A673 (cell line): ENCODE results near the gene GALNT16. TPM values are rescaled to one million over a fixed set of nuclear protein-coding genes. Genes with fewer than 3 reads are reported as not detected.

Experiments
- BruUV-seq: library from RNA; stranded (reverse); fragments of 400-500 nt; replicated peaks from 2 replicates; lab custom pipeline; 2021; lab: Mats Ljungman, UMichigan
- CTCF ChIA-PET: fragments of 300-600 bp; sonication (Branson Sonifier 250); formaldehyde crosslinking; loops from one replicate; lab custom pipeline; 2022; ENCODE audit warnings: antibody characterized with exemption; lab: Charles Lee
- POLR2A ChIA-PET: fragments of 300-600 bp; sonication (Branson Sonifier 250); formaldehyde crosslinking; loops from one replicate; lab custom pipeline; 2022; ENCODE audit warnings: antibody characterized with exemption; ENCODE audit not compliant: low non-redundant PET; lab: Charles Lee
- DNase-seq: peaks from one replicate; pipeline ENCODE4 v3.0.0-alpha.2; 2015; ENCODE audit warnings: low spot score
- H3K27ac ChIP-seq: fragments of 200-600 bp; sonication (generic); 2 replicates; pipeline ENCODE4 v1.5.1; 2016; ENCODE audit warnings: mixed run types, low read depth, mild to moderate bottlenecking, mixed read lengths, antibody characterized with exemption, low read length; ENCODE audit not compliant: poor library complexity, severe bottlenecking
- H3K27me3 ChIP-seq: fragments of 200-600 bp; sonication (generic); replicated peaks from 2 replicates; pipeline ENCODE4 v1.6.1; 2017; ENCODE audit warnings: mixed run types, low read depth, mild to moderate bottlenecking, mixed read lengths, antibody characterized with exemption, low read length; ENCODE audit not compliant: insufficient read depth, poor library complexity
- H3K36me3 ChIP-seq: fragments of 200-600 bp; sonication (generic); 2 replicates; pipeline ENCODE4 v1.6.1; 2016; ENCODE audit warnings: mixed run types, mild to moderate bottlenecking, mixed read lengths, antibody characterized with exemption, low read length; ENCODE audit not compliant: insufficient read depth, poor library complexity, severe bottlenecking
- H3K4me1 ChIP-seq: fragments of 200-600 bp; sonication (generic); 2 replicates; pipeline ENCODE4 v1.6.1; 2017; ENCODE audit warnings: mixed run types, mild to moderate bottlenecking, mixed read lengths, antibody characterized with exemption, low read length; ENCODE audit not compliant: insufficient read depth, poor library complexity, severe bottlenecking
- H3K4me3 ChIP-seq: fragments of 200-600 bp; sonication (generic); 2 replicates; pipeline ENCODE4 v1.5.1; 2016; ENCODE audit warnings: low read depth, mixed run types, mild to moderate bottlenecking, mixed read lengths, low read length; ENCODE audit not compliant: poor library complexity, severe bottlenecking
- H3K9me3 ChIP-seq: fragments of 200-600 bp; sonication (generic); 2 replicates; pipeline ENCODE4 v1.6.1; 2016; ENCODE audit warnings: mixed run types, low read depth, mild to moderate bottlenecking, mixed read lengths, antibody characterized with exemption, low read length; ENCODE audit not compliant: poor library complexity, severe bottlenecking
- CTCF ChIP-seq: fragments of 300-800, 200-600 bp; sonication (generic); conservative IDR thresholded peaks from 2 replicates; pipeline ENCODE4 v1.5.1; 2017; ENCODE audit warnings: low read depth, mild to moderate bottlenecking, antibody characterized with exemption, low read length, moderate library complexity, mixed read lengths
- EZH2 ChIP-seq: fragments of 200-600 bp; sonication (generic); IDR thresholded peaks from 2 replicates; pipeline ENCODE4 v1.6.1; 2017; ENCODE audit warnings: borderline replicate concordance, low read depth, mild to moderate bottlenecking, mixed read lengths, antibody characterized with exemption, low read length; ENCODE audit not compliant: poor library complexity, severe bottlenecking
- intact Hi-C: fragments of 100-400 bp; cut with micrococcal nuclease; formaldehyde crosslinking; loops from one replicate; pipeline ENCODE4 v1.10.0; 2022; ENCODE audit not compliant: unreplicated experiment
- total RNA-seq: library from RNA; stranded (reverse); gene quantifications from 2 replicates; pipeline ENCODE4 v1.2.3, GENCODE V29; 2021

Gene GALNT16
- total RNA-seq, 1 experiment from 2014 or later = 0.32 TPM

- no peaks in the 10 kb centered on the region for H3K9me3 ChIP-seq
- H3K27ac ChIP-seq = no peak overlapping the region
- no peak overlapping the region for H3K4me3 ChIP-seq
- CTCF ChIA-PET = no interaction called here
- intact Hi-C loops = no loop called here
- TF ChIP-seq EZH2 (no peak), CTCF (no peak)
- BruUV-seq = no TSS peak
- H3K4me1 ChIP-seq = no peaks in the 10 kb centered on the region
- POLR2A ChIA-PET = no interaction called here
- no peaks in the 10 kb centered on the region for H3K27me3 ChIP-seq
- no peaks in the 10 kb centered on the region for H3K36me3 ChIP-seq
- no peak for DNase-seq
These were observed 21.1 kb upstream of the GALNT16 start for GRCh38 chr14:69238883-69239282.

GRCh38 chr14:69240527-69241173 is 19.3 kb upstream of the GALNT16 start:
- no peak for DNase-seq
- ChIA-PET POLR2A (no interaction called here), CTCF (interaction anchor here (0.5 kb wide), 1 partner anchor 22 kb away, joined by 5 read pairs; no protein-coding TSS in a partner anchor)
- intact Hi-C loops = loop anchor here (5.0 to 10.0 kb wide), 2 partner anchors 88 to 484 kb away; partner anchors contain the start of gene DCAF5
- H3K27me3 ChIP-seq = no peaks in the 10 kb centered on the region
- H3K9me3 ChIP-seq = no peaks in the 10 kb centered on the region
- TF ChIP-seq CTCF = no peak
- TF ChIP-seq EZH2 = no peak
- no peaks in the 10 kb centered on the region for H3K4me1 ChIP-seq
- no TSS peak for BruUV-seq
- no peak overlapping the region for H3K27ac ChIP-seq
- H3K36me3 ChIP-seq = no peaks in the 10 kb centered on the region
- H3K4me3 ChIP-seq = no peak overlapping the region

- Histone ChIP-seq H3K27ac (no peak overlapping the region), H3K9me3 (no peaks in the 10 kb centered on the region), H3K36me3 (no peaks in the 10 kb centered on the region), H3K4me3 (no peak overlapping the region), H3K27me3 (no peaks in the 10 kb centered on the region), H3K4me1 (no peaks in the 10 kb centered on the region)
- ChIA-PET CTCF (no interaction called here), POLR2A (no interaction called here)
- TSS peak; percentile 24 for BruUV-seq
- no peak for TF ChIP-seq CTCF
- no peak for TF ChIP-seq EZH2
- intact Hi-C loops = loop anchor here (5.0 to 10.0 kb wide), 2 partner anchors 89 to 483 kb away; partner anchors contain the start of gene DCAF5
- DNase-seq = no peak
These were observed 18.4 kb upstream of the GALNT16 start for GRCh38 chr14:69241577-69241976.
